ENCODE results near the gene AMDHD2. TPM values are rescaled to one million over a fixed set of nuclear protein-coding genes. Genes with fewer than 3 reads are reported as not detected.

The AMDHD2 gene
- total and polyA plus RNA-seq, 2 of the 13 experiments (the other 11 are each of a cell fraction or from before 2014, with no cell fraction given), result 33.5 to 39.1 TPM

DNA sequence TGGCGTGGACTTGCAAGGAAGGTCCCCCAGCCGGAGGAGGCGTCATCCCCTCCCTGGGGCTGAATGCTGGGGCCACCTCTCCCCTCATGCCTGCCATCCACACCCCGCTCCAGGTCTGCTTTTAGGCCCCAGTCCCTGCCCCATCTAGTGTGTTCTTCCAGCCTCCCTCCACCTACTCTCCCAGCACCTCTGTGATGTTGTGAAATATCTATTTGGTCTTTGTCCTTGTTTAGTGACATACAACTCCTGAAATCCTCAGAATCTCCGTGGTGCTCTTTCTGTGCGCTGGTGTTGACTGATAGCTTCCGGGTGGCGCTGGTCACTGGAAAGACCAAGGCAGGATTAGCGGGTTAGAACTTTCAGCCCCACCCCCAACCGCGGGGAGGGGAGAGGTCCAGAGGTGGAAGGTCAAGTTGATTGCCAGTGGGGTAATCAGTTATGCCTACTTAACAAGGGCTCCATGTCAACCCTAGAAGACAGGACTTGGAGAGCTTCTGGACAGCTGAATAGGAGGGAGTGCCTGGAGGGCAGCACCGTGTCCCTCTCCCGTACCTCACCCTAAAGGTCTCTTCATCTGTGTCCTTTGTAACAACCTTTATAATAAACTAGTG lies 35.2 kb upstream of the AMDHD2 start (continued):
- TF ChIP-seq SMARCC2 (IDR thresholded peaks at IDR 0.05) (no peak), ZNF788 (CRISPR knock-in tag; IDR thresholded peaks at IDR 0.05; ENCODE audit: borderline replicate concordance) (peak; percentile 81; the same call in 1 of the 2 replicates), SRSF4 (IDR thresholded peaks at IDR 0.05; ENCODE audit: low read depth, low read length, poor library complexity, severe bottlenecking) (no peak), SPEN (CRISPR knock-in tag; IDR thresholded peaks at IDR 0.05; ENCODE audit: low read depth) (peak; percentile 76; the same call in 1 of the 2 replicates), NR2F6 (IDR thresholded peaks at IDR 0.05) (peak; percentile 98), NR2F6 (CRISPR knock-in tag; IDR thresholded peaks at IDR 0.05) (peak; percentile 99), SP140L (CRISPR knock-in tag; IDR thresholded peaks at IDR 0.05; ENCODE audit: borderline replicate concordance) (no peak), ZNF619 (CRISPR knock-in tag; IDR thresholded peaks at IDR 0.05) (no peak), SAP130 (CRISPR knock-in tag; IDR thresholded peaks at IDR 0.05; ENCODE audit: low read depth) (peak; percentile 95), RBM22 (optimal IDR thresholded peaks at IDR 0.05; ENCODE audit: low read length) (no peak), DNMT3B (CRISPR knock-in tag; conservative IDR thresholded peaks at IDR 0.05) (no peak), HDAC2 (CRISPR knock-in tag; IDR thresholded peaks at IDR 0.05) (peak; percentile 89), KLF16 (CRISPR knock-in tag; IDR thresholded peaks at IDR 0.05) (peak in 1 of 2 experiments; percentile 80; a peak in 1 of 4 replicates), MED13 (CRISPR knock-in tag; IDR thresholded peaks at IDR 0.05) (no peak), ZNF780A (CRISPR knock-in tag; IDR thresholded peaks at IDR 0.05) (no peak), ZNF333 (CRISPR knock-in tag; IDR thresholded peaks at IDR 0.05; ENCODE audit: borderline replicate concordance) (no peak)
- TF ChIP-seq, protein P1, sequence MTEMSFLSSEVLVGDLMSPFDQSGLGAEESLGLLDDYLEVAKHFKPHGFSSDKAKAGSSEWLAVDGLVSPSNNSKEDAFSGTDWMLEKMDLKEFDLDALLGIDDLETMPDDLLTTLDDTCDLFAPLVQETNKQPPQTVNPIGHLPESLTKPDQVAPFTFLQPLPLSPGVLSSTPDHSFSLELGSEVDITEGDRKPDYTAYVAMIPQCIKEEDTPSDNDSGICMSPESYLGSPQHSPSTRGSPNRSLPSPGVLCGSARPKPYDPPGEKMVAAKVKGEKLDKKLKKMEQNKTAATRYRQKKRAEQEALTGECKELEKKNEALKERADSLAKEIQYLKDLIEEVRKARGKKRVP (CRISPR knock-in tag; IDR thresholded peaks at IDR 0.05), result no peak
- TF ChIP-seq, protein P2, sequence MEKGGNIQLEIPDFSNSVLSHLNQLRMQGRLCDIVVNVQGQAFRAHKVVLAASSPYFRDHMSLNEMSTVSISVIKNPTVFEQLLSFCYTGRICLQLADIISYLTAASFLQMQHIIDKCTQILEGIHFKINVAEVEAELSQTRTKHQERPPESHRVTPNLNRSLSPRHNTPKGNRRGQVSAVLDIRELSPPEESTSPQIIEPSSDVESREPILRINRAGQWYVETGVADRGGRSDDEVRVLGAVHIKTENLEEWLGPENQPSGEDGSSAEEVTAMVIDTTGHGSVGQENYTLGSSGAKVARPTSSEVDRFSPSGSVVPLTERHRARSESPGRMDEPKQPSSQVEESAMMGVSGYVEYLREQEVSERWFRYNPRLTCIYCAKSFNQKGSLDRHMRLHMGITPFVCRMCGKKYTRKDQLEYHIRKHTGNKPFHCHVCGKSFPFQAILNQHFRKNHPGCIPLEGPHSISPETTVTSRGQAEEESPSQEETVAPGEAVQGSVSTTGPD (CRISPR knock-in tag; IDR thresholded peaks at IDR 0.05), result no peak
- TF ChIP-seq, protein P3, sequence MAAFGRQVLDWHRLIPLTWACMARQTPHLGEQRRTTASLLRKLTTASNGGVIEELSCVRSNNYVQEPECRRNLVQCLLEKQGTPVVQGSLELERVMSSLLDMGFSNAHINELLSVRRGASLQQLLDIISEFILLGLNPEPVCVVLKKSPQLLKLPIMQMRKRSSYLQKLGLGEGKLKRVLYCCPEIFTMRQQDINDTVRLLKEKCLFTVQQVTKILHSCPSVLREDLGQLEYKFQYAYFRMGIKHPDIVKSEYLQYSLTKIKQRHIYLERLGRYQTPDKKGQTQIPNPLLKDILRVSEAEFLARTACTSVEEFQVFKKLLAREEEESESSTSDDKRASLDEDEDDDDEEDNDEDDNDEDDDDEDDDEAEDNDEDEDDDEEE (CRISPR knock-in tag; IDR thresholded peaks at IDR 0.05), result no peak
- TF ChIP-seq, protein P4, sequence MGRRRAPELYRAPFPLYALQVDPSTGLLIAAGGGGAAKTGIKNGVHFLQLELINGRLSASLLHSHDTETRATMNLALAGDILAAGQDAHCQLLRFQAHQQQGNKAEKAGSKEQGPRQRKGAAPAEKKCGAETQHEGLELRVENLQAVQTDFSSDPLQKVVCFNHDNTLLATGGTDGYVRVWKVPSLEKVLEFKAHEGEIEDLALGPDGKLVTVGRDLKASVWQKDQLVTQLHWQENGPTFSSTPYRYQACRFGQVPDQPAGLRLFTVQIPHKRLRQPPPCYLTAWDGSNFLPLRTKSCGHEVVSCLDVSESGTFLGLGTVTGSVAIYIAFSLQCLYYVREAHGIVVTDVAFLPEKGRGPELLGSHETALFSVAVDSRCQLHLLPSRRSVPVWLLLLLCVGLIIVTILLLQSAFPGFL (CRISPR knock-in tag; IDR thresholded peaks at IDR 0.05), result no peak
- TF ChIP-seq, protein P5, sequence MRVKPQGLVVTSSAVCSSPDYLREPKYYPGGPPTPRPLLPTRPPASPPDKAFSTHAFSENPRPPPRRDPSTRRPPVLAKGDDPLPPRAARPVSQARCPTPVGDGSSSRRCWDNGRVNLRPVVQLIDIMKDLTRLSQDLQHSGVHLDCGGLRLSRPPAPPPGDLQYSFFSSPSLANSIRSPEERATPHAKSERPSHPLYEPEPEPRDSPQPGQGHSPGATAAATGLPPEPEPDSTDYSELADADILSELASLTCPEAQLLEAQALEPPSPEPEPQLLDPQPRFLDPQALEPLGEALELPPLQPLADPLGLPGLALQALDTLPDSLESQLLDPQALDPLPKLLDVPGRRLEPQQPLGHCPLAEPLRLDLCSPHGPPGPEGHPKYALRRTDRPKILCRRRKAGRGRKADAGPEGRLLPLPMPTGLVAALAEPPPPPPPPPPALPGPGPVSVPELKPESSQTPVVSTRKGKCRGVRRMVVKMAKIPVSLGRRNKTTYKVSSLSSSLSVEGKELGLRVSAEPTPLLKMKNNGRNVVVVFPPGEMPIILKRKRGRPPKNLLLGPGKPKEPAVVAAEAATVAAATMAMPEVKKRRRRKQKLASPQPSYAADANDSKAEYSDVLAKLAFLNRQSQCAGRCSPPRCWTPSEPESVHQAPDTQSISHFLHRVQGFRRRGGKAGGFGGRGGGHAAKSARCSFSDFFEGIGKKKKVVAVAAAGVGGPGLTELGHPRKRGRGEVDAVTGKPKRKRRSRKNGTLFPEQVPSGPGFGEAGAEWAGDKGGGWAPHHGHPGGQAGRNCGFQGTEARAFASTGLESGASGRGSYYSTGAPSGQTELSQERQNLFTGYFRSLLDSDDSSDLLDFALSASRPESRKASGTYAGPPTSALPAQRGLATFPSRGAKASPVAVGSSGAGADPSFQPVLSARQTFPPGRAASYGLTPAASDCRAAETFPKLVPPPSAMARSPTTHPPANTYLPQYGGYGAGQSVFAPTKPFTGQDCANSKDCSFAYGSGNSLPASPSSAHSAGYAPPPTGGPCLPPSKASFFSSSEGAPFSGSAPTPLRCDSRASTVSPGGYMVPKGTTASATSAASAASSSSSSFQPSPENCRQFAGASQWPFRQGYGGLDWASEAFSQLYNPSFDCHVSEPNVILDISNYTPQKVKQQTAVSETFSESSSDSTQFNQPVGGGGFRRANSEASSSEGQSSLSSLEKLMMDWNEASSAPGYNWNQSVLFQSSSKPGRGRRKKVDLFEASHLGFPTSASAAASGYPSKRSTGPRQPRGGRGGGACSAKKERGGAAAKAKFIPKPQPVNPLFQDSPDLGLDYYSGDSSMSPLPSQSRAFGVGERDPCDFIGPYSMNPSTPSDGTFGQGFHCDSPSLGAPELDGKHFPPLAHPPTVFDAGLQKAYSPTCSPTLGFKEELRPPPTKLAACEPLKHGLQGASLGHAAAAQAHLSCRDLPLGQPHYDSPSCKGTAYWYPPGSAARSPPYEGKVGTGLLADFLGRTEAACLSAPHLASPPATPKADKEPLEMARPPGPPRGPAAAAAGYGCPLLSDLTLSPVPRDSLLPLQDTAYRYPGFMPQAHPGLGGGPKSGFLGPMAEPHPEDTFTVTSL (CRISPR knock-in tag; IDR thresholded peaks at IDR 0.05; ENCODE audit: borderline replicate concordance), result peak; percentile 65
